ENCODE results near the gene GPX5. TPM values are rescaled to one million over a fixed set of nuclear protein-coding genes. Genes with fewer than 3 reads are reported as not detected.
"Not testable (repeated sequence)": the region's sequence is repeated elsewhere in the genome, so short reads cannot be mapped to it uniquely, and the experiment has no call there.

Gene GPX5
- total and polyA plus RNA-seq, 7 donors, result not detected

DNA sequence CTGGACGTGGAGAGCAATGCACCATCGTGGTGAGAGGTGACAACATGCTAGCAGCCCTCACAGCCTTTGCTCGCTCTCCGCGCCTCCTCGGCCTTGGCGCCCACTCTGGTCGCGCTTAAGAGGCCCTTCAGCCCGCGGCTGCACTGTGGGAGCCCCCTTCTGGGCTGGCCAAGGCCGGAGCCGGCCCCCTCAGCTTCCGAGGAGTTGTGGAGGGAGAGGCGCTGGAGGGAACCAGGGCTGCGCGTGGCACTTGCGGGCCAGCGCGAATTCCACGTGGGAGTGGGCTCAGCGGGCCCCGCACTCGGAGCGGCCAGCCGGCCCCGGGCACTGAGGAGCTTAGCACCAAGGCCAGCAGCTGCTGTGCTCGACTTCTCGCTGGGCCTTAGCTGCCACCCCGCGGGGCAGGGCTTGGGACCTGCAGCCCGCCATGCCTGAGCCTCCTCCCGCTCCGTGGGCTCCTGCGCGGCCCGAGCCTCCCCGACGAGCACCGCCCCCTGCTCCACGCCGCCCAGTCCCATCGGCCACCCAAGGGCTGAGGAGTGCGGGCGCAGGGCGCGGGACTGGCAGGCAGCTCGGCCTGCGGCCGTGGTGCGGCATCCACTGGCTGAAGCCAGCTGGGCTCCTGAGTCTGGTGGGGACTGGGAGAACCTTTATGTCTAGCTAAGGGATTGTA, 13.9 kb upstream of the GPX5 start:
- Histone ChIP-seq H3K27me3 (peaks cover 0 to 3% (median 0%) of the 10 kb centered on the region in 3 donors), H3K4me3 (no peak overlapping the region), H3K27ac (no peak overlapping the region), H3K4me1 (no peaks in the 10 kb centered on the region), H3K36me3 (no peaks in the 10 kb centered on the region), H3K9me3 (no peaks in the 10 kb centered on the region)
- no peak for DNase-seq
- WGBS, 2 donors, result 96 to 97% methylated on average over 51 of the region's 51 CpGs
- no peak for TF ChIP-seq EP300 (IDR thresholded peaks at IDR 0.05)
- TF ChIP-seq POLR2A (IDR thresholded peaks at IDR 0.05), result no peak
- TF ChIP-seq, protein P1, sequence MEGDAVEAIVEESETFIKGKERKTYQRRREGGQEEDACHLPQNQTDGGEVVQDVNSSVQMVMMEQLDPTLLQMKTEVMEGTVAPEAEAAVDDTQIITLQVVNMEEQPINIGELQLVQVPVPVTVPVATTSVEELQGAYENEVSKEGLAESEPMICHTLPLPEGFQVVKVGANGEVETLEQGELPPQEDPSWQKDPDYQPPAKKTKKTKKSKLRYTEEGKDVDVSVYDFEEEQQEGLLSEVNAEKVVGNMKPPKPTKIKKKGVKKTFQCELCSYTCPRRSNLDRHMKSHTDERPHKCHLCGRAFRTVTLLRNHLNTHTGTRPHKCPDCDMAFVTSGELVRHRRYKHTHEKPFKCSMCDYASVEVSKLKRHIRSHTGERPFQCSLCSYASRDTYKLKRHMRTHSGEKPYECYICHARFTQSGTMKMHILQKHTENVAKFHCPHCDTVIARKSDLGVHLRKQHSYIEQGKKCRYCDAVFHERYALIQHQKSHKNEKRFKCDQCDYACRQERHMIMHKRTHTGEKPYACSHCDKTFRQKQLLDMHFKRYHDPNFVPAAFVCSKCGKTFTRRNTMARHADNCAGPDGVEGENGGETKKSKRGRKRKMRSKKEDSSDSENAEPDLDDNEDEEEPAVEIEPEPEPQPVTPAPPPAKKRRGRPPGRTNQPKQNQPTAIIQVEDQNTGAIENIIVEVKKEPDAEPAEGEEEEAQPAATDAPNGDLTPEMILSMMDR (IDR thresholded peaks at IDR 0.05), result no peak
- no peak for TF ChIP-seq POLR2AphosphoS5 (IDR thresholded peaks at IDR 0.05)
- intact Hi-C loops (cut with DNase I), result no loop called here

GRCh38 chr6:28512387-28512786, 13.3 kb upstream of the GPX5 start:
- H3K4me1 ChIP-seq; H3K4me3 ChIP-seq; intact Hi-C loops (cut with DNase I); H3K27ac ChIP-seq; H3K27me3 ChIP-seq; DNase-seq; H3K36me3 ChIP-seq; H3K9me3 ChIP-seq: not testable (repeated sequence)
- 91 to 92% methylated on average over 8 of the region's 8 CpGs for WGBS, 2 donors

DNA sequence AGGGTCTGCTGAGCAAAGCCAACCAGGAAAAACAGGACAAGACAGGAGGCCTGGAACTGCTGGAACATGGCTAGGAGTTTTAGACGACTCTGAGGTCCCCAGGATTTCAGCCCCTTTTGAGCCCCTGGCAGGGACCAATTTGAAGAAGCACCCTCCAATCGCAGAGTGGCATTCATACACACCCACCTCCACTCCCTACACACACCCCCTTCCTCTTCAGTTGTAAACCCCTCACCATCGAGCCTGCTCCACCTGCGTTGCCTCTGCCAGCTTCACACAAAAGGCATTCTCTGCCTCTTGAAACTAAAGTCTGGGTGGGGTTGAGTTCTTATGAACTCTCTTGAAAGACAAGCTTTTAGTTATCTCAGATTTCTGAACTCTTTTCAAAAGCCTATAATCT, 10.0 kb upstream of the GPX5 start, which contains the start of gene GPX6:
Gene GPX6, minus strand, starts transcription at position 118 of the 400 bp plus-strand sequence. Its CDS starts 50 bp downstream, at position 68.
- intact Hi-C loops (cut with DNase I), result no loop called here
- Histone ChIP-seq H3K9me3 (no peaks in the 10 kb centered on the region), H3K27ac (no peak within 1 kb of the TSS), H3K27me3 (peaks cover 0 to 8% (median 0%) of the 10 kb centered on the region in 3 donors), H3K4me1 (no peaks in the 10 kb centered on the region), H3K4me3 (no peak within 1 kb of the TSS), H3K36me3 (no peaks in the 10 kb centered on the region)
- no peak for TF ChIP-seq POLR2AphosphoS5 (IDR thresholded peaks at IDR 0.05)
- TF ChIP-seq, protein P1 (IDR thresholded peaks at IDR 0.05), result no peak
- DNase-seq, result no peak
- 25 to 52% methylated on average over 4 of the region's 4 CpGs for WGBS, 2 donors

DNA sequence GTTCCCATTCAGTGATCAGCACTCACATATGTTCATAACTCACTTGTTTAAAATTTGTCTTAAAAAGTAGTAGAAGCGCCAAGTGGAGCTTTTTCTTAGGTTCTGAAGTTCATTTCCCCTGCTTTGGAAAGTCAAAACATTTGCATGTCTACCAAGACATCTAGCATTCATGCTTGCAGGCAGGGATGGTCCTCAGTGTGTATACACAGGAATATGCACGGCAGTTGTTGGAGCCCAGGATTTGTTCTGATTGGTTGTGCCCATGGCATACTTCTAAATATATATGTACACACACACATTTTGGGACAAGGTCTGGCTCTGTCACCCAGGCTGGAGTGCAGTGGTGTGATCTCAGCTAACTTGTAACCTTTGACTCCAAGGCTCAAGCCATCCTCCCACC, 7.7 kb upstream of the GPX5 start:
- H3K9me3 ChIP-seq, result no peaks in the 10 kb centered on the region
- WGBS, 2 donors, result 79 to 82% methylated on average over 2 of the region's 2 CpGs
- intact Hi-C loops (cut with DNase I), result no loop called here
- no peaks in the 10 kb centered on the region for H3K36me3 ChIP-seq
- H3K4me3 ChIP-seq, result no peak overlapping the region
- no peak overlapping the region for H3K27ac ChIP-seq
- peaks cover 0 to 8% (median 0%) of the 10 kb centered on the region in 3 donors for H3K27me3 ChIP-seq
- H3K4me1 ChIP-seq, result no peaks in the 10 kb centered on the region
- no peak for DNase-seq
- no peak for TF ChIP-seq POLR2A (IDR thresholded peaks at IDR 0.05)
- no peak for TF ChIP-seq EP300 (IDR thresholded peaks at IDR 0.05)
- TF ChIP-seq, protein P1 (IDR thresholded peaks at IDR 0.05), result no peak
- TF ChIP-seq POLR2AphosphoS5 (IDR thresholded peaks at IDR 0.05), result no peak

DNA sequence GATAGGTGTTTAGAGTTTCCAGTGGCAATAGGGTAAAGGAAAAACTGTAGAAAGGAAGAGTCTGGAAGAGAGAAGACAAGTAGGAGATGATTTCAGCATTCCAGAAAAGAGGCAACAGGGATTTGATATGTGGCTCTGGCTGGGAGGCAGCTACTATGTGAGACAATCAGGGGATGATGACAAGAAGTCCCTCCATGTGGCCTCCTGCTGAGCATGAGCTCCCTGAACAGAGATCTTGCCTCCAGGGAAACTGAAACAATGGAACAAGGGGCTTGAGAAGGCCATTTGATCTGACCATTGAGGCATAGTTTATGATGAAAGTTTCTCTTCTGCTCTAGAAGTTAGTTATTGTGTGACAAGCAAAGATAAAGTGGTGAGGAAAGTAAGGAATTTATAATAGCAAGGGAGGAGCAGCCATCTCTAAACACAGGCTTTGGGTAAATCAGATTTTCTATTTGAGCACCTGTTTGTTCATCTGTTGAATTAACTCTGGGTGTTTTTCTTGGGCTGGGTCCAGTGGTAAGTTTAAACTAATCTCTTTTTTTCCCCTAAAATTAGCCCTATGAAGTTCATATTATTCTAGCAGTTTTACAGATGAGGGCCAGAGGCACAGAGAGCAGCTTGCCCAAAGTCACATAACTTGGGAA, 3.0 kb upstream of the GPX5 start:
- Histone ChIP-seq H3K36me3 (no peaks in the 10 kb centered on the region), H3K27me3 (peaks cover 0 to 5% (median 0%) of the 10 kb centered on the region in 3 donors), H3K4me1 (no peaks in the 10 kb centered on the region), H3K4me3 (no peak overlapping the region), H3K27ac (no peak overlapping the region), H3K9me3 (no peaks in the 10 kb centered on the region)
- intact Hi-C loops (cut with DNase I), result no loop called here
- TF ChIP-seq, protein P1 (IDR thresholded peaks at IDR 0.05), result no peak
- DNase-seq, result no peak
